ENCODE results near the gene TBKBP1.

Gene TBKBP1

DNA sequence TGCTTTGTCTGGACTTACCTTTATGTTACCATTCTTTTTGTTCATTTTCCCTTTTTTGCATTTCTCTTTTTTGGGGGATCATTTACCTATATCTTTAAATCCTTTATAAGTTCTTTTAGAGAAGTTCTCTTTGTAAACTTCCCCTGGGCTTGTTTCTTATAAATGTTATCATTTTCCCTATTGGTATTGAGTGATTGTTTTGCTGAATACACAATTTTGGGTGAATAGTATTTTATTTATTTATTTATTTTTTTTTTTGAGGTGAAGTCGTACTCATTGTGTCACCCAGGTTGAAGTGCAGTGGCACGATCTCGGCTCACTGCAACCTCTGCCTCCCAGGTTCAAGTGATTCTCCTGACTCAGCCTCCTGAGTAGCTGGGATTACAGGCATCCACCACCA is 57.5 kb downstream of the TBKBP1 start:
- no peak for DNase-seq (ENCODE audit: low read depth, low spot score)
- ChIA-PET POLR2A (interaction anchor here (1.6 kb wide), 1 partner anchor 21 kb away, joined by 3 read pairs; no protein-coding TSS in a partner anchor), CTCF (no interaction called here)
- TF ChIP-seq, protein P1, sequence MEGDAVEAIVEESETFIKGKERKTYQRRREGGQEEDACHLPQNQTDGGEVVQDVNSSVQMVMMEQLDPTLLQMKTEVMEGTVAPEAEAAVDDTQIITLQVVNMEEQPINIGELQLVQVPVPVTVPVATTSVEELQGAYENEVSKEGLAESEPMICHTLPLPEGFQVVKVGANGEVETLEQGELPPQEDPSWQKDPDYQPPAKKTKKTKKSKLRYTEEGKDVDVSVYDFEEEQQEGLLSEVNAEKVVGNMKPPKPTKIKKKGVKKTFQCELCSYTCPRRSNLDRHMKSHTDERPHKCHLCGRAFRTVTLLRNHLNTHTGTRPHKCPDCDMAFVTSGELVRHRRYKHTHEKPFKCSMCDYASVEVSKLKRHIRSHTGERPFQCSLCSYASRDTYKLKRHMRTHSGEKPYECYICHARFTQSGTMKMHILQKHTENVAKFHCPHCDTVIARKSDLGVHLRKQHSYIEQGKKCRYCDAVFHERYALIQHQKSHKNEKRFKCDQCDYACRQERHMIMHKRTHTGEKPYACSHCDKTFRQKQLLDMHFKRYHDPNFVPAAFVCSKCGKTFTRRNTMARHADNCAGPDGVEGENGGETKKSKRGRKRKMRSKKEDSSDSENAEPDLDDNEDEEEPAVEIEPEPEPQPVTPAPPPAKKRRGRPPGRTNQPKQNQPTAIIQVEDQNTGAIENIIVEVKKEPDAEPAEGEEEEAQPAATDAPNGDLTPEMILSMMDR (IDR thresholded peaks at IDR 0.05; ENCODE audit: insufficient read depth, low read length, missing control alignments): no peak
- H3K4me3 ChIP-seq (ENCODE audit: low read depth, low read length): no peak overlapping the region

DNA sequence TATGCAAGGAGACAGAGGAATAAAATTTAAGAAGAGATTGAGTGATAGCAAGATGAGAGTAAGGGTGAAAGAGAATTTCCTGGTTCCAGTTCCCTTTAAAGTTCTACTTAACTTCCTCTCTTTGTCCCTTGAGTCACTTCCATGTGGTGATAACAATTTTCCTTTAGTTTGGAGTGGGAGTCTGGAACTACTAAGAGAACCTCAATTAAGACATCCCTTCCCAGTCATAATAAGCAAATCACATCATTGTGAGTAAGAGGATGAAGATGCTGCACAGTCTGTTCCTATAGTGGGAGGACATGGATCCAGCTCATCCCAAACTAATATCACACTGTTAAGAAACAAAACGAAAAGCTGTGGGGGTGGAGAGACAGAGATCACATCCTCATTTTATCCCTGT is 63.4 kb downstream of the TBKBP1 start:
- no peak overlapping the region for H3K4me3 ChIP-seq (ENCODE audit: low read depth, low read length)
- POLR2A ChIA-PET: no interaction called here
- TF ChIP-seq, protein P1 (IDR thresholded peaks at IDR 0.05; ENCODE audit: insufficient read depth, low read length, missing control alignments): no peak
- DNase-seq (ENCODE audit: low read depth, low spot score): no peak
- CTCF ChIA-PET: interaction anchor here (1.4 kb wide), 1 partner anchor 16 kb away, joined by 3 read pairs; no protein-coding TSS in a partner anchor

DNA sequence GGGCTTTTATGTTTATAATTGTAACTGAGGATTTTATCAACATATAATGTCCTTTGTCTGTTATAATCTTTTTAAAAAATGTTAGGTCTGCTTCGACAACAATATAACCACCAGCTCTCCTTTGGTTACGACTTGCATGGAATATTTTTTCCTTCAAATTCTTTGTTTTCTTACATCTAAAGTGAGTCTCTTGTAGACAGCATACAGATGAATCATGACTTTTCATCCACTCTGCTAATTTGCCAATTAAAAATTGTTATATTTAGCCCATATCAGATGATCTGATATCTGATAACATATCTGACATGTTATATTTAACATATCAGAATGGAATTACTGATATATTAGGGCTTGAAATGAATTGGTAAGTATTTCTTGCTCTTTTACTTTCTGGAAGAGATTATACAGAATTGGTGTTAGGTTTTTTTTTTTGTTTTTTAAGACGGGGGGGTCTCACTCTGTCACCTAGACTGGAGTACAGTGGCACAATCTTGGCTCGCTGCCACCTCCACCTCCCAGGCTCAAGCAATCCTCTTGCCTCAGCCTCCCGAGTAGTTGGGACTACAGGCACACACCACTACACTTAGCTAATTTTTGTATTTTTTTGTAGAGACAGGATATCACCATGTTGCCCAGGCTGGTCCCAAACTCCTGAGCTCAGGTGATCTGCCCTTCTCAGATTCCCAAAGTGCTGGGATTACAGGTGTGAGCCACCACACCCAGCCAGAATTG is 66.6 kb downstream of the TBKBP1 start:
- no peak overlapping the region for H3K4me3 ChIP-seq (ENCODE audit: low read depth, low read length)
- CTCF ChIA-PET: interaction anchor here (2.8 kb wide), 1 partner anchor 17 kb away, joined by 9 read pairs; no protein-coding TSS in a partner anchor
- DNase-seq (ENCODE audit: low read depth, low spot score): no peak
- TF ChIP-seq, protein P1 (IDR thresholded peaks at IDR 0.05; ENCODE audit: insufficient read depth, low read length, missing control alignments): no peak
- POLR2A ChIA-PET: no interaction called here

All from AG04449 (cell line).